A549 (cell line): Measurements from ENCODE around the gene SGCD.

Source experiments
- EP300 ChIP-seq, 2 experiments: fragments of >200 bp; sonication (Bioruptor Twin); formaldehyde crosslinking; IDR thresholded peaks; 2 replicates in 1 of 2; 3 replicates in 1 of 2; pipeline ENCODE4 v1.6.1; 2016 to 2017
- ESRRA ChIP-seq: fragments of 150-350 bp; IDR thresholded peaks from 2 replicates; pipeline ENCODE4 v1.6.1; 2014; ENCODE audit warnings: mild to moderate bottlenecking, low read length, borderline replicate concordance
- HOXA7 ChIP-seq: fragments of 250-450 bp; sonication (Bioruptor Pico); IDR thresholded peaks from 2 replicates; pipeline ENCODE4 v1.5.0; 2020; ENCODE audit warnings: mild to moderate bottlenecking, moderate library complexity
- KDM1A ChIP-seq: fragments of 200-600 bp; sonication (generic); IDR thresholded peaks from 2 replicates; pipeline ENCODE4 v1.6.1; 2016; ENCODE audit warnings: low read depth, mild to moderate bottlenecking
- POLR2A ChIP-seq: IDR thresholded peaks from 2 replicates; pipeline ENCODE4 v1.6.1; 2012; ENCODE audit warnings: mild to moderate bottlenecking, low read length
- SREBF2 ChIP-seq: fragments of 450-650 bp; IDR thresholded peaks from 2 replicates; pipeline ENCODE4 v1.6.1; 2014; ENCODE audit warnings: mild to moderate bottlenecking, moderate library complexity
- TF ChIP-seq, protein P1 (sequence below): fragments of >200 bp; sonication (Bioruptor Twin); formaldehyde crosslinking; IDR thresholded peaks from 3 replicates; pipeline ENCODE4 v1.5.1; 2016
- TF ChIP-seq, protein P2 (sequence below): IDR thresholded peaks from 2 replicates; pipeline ENCODE4 v1.6.1; 2012
- TF ChIP-seq, protein P3 (sequence below): fragments of >200 bp; sonication (Bioruptor Twin); formaldehyde crosslinking; IDR thresholded peaks from 3 replicates; pipeline ENCODE4 v1.6.1; 2016
- TF ChIP-seq, protein P4 (sequence below): IDR thresholded peaks from 2 replicates; pipeline ENCODE4 v1.6.1; 2012
- TF ChIP-seq, protein P5 (sequence below): fragments of 450-650 bp; IDR thresholded peaks from 2 replicates; pipeline ENCODE4 v1.6.1; 2014; ENCODE audit warnings: antibody characterized with exemption
- TF ChIP-seq, protein P6 (sequence below): fragments of 200-600 bp; sonication (generic); IDR thresholded peaks from 2 replicates; pipeline ENCODE4 v1.6.1; 2016; ENCODE audit warnings: antibody characterized with exemption, mild to moderate bottlenecking, moderate library complexity

DNA sequence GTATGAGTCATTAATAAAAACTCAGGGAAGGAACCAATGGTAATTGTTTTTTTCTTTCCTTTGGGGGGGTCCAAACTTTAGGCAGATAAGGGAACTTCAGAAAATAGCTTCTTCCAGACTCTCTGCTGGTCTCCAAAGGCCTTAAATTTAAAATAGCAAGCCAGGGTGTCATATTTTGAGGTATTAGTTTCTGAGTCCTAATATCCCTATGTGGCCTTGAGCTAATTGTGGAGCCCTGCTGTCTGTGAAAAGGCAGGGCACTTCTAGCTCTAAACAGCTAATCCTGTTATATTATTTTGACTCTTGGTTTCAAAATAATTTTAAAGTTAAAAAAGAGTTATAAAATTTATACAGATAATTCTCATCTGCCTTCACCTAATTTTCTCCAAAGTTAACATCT, 327.5 kb downstream of the SGCD start:
- TF ChIP-seq, protein P1, sequence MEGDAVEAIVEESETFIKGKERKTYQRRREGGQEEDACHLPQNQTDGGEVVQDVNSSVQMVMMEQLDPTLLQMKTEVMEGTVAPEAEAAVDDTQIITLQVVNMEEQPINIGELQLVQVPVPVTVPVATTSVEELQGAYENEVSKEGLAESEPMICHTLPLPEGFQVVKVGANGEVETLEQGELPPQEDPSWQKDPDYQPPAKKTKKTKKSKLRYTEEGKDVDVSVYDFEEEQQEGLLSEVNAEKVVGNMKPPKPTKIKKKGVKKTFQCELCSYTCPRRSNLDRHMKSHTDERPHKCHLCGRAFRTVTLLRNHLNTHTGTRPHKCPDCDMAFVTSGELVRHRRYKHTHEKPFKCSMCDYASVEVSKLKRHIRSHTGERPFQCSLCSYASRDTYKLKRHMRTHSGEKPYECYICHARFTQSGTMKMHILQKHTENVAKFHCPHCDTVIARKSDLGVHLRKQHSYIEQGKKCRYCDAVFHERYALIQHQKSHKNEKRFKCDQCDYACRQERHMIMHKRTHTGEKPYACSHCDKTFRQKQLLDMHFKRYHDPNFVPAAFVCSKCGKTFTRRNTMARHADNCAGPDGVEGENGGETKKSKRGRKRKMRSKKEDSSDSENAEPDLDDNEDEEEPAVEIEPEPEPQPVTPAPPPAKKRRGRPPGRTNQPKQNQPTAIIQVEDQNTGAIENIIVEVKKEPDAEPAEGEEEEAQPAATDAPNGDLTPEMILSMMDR, result no peak
- TF ChIP-seq EP300 (IDR thresholded peaks at IDR 0.05), result no peak
- TF ChIP-seq, protein P2, sequence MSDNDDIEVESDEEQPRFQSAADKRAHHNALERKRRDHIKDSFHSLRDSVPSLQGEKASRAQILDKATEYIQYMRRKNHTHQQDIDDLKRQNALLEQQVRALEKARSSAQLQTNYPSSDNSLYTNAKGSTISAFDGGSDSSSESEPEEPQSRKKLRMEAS, result no peak
- TF ChIP-seq, protein P3, sequence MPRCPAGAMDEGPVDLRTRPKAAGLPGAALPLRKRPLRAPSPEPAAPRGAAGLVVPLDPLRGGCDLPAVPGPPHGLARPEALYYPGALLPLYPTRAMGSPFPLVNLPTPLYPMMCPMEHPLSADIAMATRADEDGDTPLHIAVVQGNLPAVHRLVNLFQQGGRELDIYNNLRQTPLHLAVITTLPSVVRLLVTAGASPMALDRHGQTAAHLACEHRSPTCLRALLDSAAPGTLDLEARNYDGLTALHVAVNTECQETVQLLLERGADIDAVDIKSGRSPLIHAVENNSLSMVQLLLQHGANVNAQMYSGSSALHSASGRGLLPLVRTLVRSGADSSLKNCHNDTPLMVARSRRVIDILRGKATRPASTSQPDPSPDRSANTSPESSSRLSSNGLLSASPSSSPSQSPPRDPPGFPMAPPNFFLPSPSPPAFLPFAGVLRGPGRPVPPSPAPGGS, result no peak
- no peak for TF ChIP-seq SREBF2
- TF ChIP-seq, protein P4, sequence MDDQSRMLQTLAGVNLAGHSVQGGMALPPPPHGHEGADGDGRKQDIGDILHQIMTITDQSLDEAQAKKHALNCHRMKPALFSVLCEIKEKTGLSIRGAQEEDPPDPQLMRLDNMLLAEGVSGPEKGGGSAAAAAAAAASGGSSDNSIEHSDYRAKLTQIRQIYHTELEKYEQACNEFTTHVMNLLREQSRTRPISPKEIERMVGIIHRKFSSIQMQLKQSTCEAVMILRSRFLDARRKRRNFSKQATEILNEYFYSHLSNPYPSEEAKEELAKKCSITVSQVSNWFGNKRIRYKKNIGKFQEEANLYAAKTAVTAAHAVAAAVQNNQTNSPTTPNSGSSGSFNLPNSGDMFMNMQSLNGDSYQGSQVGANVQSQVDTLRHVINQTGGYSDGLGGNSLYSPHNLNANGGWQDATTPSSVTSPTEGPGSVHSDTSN, result no peak
- no peak for TF ChIP-seq ESRRA
- no peak for TF ChIP-seq KDM1A
- TF ChIP-seq POLR2A, result no peak
- no peak for TF ChIP-seq HOXA7 (CRISPR knock-in tag)
- TF ChIP-seq, protein P5, sequence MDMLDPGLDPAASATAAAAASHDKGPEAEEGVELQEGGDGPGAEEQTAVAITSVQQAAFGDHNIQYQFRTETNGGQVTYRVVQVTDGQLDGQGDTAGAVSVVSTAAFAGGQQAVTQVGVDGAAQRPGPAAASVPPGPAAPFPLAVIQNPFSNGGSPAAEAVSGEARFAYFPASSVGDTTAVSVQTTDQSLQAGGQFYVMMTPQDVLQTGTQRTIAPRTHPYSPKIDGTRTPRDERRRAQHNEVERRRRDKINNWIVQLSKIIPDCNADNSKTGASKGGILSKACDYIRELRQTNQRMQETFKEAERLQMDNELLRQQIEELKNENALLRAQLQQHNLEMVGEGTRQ, result no peak
- TF ChIP-seq, protein P6, sequence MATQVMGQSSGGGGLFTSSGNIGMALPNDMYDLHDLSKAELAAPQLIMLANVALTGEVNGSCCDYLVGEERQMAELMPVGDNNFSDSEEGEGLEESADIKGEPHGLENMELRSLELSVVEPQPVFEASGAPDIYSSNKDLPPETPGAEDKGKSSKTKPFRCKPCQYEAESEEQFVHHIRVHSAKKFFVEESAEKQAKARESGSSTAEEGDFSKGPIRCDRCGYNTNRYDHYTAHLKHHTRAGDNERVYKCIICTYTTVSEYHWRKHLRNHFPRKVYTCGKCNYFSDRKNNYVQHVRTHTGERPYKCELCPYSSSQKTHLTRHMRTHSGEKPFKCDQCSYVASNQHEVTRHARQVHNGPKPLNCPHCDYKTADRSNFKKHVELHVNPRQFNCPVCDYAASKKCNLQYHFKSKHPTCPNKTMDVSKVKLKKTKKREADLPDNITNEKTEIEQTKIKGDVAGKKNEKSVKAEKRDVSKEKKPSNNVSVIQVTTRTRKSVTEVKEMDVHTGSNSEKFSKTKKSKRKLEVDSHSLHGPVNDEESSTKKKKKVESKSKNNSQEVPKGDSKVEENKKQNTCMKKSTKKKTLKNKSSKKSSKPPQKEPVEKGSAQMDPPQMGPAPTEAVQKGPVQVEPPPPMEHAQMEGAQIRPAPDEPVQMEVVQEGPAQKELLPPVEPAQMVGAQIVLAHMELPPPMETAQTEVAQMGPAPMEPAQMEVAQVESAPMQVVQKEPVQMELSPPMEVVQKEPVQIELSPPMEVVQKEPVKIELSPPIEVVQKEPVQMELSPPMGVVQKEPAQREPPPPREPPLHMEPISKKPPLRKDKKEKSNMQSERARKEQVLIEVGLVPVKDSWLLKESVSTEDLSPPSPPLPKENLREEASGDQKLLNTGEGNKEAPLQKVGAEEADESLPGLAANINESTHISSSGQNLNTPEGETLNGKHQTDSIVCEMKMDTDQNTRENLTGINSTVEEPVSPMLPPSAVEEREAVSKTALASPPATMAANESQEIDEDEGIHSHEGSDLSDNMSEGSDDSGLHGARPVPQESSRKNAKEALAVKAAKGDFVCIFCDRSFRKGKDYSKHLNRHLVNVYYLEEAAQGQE, result no peak
